GM21723 (cell line): ENCODE results near the gene HDAC10.

Source experiments
- ATAC-seq: cut with Tn5 transposase; IDR thresholded peaks from one replicate; pipeline ENCODE4 v1.9.1; 2021; ENCODE audit warnings: mild to moderate bottlenecking, moderate library complexity; ENCODE audit not compliant: unreplicated experiment

HDAC10 gene

DNA sequence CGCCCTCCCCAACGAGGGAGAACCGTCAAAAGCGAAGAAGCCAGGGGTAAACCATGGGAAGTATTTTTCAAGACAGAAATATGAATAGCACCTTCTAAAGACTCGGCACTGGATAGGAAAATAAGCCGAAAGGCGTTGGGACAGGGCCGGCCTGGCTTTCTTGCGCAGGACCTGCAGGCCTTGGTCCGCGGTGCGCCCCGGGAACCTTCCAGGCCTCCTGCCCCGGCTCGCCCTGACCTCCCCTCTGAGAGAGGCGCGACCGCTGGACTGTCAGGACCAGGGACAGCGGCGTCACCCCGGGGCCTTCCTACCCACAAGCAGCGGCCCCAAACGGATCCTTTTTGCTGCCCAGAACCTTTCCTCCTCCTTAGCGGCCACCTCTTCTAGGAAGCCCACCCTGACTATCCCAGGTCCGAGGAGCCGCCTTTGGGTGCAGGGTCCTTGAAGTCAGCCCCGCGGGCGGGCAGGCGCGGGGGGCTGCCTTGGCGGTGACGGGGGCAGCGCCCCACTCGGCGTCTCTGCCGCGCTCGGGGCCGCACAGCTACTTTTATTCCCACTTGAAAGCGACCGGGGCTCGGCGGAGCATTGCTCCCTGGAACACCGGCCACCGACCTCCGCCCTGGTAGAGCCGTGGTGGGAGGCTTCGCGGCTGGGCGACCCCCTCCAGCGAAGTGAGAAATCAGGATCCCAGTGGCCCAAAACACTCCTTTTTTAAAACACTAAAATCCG, 19.8 kb upstream of the HDAC10 start:
- no peak for ATAC-seq

DNA sequence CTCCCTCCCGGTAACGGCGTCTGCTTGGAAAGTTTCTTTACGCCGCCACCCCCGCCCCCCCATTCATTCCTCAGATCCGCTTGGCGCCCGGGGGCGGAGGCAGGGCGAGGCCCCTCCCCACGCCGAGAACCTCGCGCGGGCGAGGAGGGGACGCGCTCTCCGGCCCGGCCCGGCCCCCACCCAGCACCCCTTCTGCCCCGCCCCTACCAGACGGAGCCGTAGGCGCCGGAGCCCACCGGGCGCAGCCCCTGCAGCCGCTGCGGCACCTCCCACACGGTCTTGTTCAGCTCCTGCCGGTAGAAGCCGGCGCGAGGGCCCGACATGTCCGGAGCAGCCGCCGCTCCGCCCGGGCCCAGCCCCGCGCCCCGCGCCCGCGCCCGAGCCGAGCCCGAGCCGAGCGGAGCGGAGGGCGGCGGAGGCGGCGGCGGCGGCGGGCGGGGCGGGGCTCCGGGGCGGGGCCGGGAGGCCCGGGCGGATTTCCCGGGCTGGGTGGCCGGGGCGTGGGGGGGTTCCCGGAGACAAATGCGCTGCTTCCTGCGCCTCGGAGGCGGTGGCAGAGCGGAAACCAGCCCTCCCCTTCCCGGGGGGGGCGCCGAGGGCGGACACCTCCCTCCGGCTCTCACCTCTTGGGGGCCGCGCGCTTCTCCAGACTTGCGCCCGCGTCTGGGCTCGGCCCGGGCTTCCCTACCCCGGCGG, 19.1 kb upstream of the HDAC10 start, which contains the start of gene MAPK11:
Gene MAPK11 (minus strand): TSS at position 411 of the 696 bp plus-strand sequence. CDS start 88 bp downstream, at position 323.
- ATAC-seq, result peak; percentile 46

DNA sequence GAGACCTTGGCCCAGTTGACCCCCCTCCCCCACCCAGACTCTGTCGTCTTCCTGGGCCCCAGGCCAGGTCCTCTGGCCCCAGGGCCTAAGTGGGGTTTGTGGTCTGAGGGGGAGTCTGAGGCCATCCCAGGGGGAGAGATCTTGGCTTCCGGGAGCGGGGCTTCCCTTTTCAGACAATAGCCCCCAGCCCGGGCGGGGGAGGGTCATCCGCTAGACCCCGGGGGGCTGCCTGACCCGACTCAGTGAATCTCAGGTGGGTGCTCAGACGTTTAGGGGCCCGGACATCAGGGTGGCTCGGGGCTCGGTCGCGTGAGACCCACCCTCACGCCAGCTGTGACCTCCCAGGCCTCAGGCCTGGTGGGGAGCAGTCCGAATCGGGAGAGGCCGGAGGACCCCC, 18.5 kb upstream of the HDAC10 start:
- no peak for ATAC-seq

DNA sequence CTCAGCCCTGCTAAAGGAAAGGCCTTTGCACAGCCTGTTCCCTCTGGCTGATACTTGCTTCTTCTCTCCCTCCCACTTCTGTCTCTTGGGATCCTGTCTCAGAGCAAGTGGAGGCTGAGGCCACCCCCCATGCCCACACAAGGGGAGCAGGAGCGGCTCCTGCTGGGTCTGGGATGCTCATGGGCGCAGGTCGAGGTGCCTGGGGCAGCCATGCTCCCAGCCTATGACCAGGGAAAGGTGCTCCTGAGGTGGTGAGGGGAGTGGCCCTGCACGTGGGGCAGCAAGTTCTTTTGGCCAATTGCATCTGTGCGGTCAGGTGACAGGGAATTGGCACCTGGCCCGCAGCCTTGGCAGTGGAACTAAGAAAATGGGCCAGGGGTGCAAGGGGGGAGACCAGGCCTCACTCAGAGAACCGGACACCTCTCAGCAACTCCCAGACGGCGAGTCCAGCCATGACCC, 17.6 kb upstream of the HDAC10 start:
- no peak for ATAC-seq

DNA sequence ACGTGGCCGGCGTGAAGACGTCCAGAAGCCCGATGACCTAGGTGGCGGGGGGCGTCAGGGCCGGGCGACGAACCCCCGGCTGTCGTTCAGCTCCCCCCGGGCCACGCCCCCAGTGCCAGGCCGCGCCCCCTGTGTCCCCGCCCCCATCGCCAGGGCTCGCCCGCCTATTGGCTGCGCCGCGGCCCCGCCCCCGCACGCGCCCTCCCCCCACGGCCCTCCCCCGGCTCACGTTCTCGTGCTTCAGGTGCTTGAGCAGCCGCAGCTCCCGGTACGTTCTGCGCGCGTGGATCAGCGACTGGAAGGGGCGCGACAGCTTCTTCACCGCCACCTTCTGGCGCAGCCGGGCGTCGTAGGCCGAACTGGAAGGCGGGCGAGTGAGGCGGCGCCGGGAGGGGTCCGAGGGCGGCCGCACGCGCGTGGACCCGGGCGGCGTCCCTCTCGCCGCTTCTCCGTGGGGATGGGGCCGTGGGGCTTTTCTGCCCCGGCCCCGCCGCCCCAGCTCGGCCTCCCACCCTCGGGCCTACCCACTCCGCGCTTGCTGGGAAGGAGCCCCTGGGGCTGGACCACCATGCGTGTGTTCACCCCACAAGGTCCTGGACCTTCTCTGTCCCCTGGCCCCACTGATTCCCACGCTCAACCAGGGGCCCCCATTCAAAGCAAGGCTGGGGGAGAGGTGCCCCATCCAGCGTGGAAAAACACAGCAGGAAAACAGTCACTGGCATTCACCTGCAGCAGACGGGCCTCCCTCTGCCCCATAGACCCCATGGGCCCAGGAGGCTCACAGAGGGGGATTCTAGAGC, 16.7 kb upstream of the HDAC10 start:
- ATAC-seq, result no peak

DNA sequence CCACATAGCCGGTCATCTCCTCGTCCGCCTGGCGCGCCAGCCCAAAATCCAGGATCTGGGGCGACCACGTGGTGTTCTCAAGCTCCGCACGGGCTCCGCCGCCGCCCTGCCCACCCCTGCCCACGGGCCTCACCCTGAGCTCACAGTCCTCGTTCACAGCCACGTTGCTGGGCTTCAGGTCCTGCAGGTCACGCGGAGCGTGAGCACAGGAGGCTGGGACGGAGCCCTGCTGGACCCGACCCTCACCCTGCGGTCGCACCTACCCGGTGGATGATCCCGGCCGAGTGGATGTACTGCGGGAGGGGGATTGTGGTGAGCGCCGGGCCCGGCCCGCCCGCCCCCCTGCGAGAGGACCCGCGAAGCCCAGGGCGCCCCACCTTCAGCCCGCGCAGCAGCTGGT, 15.9 kb upstream of the HDAC10 start:
- ATAC-seq, result no peak

DNA sequence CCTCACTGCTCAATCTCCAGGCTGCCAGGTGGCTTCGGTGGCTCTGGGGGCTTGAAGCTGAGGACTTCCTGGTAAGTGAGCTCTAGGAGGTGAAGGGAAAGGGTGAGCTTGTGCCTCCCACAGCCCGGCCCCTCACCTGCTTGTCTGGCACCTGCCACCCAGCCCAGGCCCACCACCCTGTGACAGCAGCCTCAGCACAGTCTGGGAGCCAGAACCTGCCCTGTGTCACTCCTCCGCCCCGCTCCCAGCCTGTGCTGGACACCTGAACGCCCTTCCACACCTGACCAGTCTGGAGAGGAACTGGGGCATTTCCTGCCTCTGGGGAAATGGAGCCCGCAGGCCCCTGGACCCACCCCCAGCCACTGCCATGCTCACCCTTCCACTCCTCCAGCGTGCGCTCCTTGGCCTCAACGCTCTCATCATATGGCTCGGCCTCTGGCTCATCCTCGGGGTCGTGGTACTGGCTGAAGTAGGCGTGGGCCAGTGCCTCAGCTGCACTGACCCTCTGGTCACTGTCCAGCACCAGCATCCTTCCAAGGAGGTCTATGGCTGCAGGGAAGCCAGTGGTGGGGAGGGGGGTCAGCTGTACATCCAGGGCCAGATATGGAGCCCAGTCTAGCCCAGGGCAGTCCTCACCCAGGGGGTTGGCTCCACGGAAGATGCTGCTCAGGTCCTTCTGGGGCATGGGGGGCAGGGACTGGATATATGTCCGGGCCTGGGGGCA, 14.0 kb upstream of the HDAC10 start:
- no peak for ATAC-seq

DNA sequence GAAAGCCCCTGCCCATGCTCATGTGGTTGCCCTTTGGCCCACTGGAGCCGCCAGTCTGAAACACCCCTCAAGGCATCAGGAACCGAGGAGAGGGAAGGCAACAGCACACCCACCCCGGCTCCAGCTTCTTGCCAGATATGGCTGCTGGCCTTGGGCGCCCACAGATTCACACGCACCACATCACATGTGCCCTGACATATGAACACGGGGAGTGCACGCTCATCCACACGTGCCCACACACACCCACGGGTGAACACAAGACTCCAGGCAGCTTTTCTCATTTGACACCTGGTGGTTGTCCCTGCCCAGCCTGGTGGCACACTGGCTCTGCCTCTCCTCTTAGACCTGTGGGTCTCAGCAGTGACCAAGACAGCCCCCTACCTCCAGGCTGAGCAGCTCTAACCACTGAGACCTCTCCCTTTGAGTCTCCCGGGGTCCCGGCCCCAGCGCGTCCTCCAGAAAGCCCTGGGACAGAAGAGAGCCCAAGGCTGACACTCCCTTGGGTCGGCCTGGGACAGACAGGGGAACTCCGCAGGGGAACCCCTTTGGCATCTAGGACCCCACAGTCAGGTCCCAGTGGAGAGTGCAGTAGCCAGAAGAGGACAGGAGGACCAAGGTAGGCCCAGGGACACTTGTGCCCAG, 13.2 kb upstream of the HDAC10 start:
- no peak for ATAC-seq

DNA sequence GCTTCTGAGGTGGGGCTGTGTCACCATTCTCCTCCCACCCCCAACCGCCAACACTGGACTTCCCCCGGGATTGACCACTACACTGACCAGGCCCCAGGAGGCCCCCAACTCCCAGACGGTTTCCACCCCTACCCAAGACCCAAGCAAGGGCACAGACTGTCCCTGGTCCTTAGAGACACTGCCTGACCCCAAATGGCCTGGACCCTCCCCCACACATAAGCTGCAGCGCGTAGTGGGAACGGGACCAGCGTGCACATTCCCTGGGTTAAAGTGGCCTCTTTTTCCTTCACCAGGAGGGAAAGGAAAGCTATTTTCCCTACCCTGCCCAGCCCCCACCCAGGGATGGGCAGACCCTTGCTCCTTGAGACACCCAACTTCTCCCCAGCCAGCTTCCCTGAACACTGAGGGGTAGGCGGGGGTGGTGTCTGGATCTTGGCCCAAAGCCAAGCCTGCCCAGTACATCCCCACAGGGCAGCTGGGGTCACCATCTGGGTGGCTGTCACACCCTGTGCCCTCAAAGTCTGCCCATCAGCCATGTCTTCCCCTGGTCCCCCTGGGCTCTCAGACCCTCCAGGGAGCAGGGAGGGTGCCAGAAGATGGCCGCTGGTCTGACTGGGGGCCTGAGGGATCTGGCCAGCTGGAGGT, 12.0 kb upstream of the HDAC10 start:
- no peak for ATAC-seq

DNA sequence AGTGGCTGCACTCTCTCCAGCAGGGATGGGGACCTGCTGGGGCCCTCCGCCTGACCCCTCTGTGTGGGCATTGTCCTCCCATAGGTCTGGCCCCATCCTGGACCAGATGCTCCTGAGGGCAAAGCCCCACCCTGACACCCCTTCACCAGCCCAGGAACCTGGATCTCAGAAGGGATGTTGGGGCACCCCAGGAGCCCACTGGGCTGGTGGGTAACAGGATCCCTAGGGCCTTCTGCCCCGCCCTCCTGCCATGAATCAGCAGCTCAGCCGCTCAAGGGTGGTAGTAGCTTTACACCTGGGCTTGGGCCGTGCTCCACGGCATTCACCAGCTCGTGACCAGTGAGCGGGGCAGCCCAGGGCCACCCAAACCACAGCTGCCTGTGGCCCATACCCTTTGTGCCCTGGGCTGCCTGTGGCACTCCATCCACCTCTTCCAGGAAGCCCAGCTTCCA, 11.4 kb upstream of the HDAC10 start:
- ATAC-seq, result no peak

DNA sequence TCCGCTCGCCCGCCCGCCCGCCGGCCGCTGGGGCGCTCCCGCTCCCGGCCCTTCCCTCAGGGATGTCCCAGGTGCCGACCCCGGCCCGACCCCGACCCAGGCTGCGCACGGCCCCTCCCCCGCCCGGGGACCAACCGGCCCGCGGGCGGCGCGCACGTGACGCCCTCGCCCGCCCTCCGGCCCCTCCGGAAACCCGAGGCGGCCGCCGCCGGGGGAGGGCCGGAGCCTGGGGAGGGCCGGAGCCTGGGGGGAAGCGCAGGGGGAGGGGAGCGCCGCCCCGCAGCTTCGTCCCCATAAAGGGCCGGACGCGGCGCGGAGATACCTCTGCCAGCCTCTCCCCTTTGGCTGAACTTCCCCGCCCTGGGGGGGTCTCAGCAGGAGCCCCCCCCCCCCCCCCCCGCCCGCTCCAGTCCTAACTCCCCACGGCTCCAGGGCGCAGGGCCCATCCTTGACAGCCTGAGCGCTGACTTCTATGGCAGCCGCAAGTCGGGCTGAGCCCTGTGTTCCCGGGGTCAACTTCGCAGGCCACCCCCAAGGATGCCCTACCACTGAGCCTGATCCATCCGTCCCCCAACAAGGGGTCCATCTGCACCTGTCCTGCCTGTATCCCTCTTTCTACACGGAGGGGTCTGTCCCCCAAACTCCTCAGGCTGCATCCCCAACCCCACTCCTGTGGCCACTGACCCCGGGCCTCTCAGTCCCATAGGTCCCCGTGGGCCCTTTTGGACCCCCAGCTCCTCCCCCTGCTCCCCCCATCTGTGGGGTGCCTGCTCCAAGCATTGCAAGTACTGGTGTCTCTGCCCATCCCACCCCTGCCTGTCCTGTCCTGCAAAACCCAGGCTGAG, 10.8 kb upstream of the HDAC10 start, which contains the start of gene MAPK12:
Gene MAPK12 (minus strand): TSS at position 69 of the 845 bp plus-strand sequence. CDS start 174 bp downstream, outside the sequence.
- ATAC-seq, result no peak

DNA sequence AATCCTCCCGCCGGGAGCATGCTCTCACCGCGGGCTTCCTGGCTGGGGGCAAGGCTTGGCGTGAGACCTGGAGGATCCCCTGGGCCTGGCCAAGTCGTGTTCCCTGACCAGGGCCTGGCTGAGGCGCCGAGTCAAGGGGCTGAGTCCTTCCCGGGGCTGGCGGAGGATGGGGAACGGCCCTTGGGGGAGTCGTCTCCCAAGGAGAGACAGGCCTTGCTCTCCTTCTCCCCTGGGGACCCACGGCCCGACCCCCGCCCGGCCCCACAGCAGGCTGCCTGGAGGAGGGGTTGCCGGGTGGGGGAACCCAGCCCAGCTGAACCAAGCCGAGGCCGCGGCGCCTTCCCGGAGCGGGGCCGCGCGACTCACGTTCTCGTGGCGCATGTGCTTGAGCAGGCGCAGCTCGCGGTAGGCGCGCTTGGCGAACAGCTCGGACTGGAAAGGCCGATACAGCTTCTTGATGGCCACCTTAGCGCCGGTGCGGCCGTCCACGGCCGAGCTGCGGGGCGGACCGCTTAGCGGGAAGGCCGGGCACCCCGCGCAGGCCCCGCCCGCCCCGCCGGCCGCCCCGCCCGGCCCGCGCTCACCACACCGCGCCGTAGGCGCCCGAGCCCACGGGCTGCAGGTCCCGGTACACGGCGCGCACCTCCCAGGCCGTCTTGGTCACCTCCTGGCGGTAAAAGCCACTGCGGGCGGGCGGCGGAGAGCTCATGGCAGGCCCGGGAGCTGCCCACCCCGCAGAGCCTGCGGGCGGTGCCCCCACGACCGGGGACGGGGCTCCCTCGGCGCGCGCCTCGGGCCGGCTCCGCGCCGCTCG, 9.9 kb upstream of the HDAC10 start:
- ATAC-seq, result no peak

DNA sequence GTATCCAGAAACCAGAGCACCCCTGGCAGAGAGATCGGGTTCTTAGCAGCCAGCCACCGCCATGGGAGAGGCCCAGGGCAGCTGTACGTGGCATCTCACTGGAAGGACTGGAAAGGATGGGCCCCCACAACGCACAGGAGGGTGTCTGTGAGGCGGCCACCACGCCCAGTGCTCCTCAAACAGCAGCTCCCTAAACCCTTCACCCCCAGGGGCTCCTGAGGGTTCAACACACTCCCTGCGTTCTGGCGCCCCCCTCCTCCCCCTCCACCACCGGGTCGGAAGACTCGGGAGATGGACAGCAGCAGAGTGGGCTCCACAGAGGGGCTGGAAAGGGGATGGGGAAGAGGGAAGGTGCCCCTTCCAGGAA, 9.4 kb upstream of the HDAC10 start:
- ATAC-seq, result no peak

DNA sequence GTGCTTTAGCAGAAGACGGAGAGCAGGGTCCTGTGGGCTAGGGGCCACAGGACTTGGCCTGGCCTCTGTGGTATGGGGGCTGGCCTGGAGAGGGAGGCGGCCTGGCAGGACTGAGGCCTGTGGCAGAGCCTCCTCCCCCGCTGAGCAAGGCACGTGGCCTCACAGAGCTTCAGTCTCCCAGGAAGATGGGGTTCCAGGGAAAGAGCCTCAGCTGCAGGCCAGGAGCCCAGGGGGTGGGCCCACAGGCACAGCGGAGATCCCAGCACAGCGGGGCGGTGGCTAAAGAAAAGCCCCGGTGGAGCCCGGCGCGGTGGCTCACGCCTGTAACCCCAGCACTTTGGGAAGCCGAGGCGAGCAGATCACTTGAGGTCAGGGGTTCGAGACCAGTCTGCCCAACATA, 8.2 kb upstream of the HDAC10 start:
- no peak for ATAC-seq

DNA sequence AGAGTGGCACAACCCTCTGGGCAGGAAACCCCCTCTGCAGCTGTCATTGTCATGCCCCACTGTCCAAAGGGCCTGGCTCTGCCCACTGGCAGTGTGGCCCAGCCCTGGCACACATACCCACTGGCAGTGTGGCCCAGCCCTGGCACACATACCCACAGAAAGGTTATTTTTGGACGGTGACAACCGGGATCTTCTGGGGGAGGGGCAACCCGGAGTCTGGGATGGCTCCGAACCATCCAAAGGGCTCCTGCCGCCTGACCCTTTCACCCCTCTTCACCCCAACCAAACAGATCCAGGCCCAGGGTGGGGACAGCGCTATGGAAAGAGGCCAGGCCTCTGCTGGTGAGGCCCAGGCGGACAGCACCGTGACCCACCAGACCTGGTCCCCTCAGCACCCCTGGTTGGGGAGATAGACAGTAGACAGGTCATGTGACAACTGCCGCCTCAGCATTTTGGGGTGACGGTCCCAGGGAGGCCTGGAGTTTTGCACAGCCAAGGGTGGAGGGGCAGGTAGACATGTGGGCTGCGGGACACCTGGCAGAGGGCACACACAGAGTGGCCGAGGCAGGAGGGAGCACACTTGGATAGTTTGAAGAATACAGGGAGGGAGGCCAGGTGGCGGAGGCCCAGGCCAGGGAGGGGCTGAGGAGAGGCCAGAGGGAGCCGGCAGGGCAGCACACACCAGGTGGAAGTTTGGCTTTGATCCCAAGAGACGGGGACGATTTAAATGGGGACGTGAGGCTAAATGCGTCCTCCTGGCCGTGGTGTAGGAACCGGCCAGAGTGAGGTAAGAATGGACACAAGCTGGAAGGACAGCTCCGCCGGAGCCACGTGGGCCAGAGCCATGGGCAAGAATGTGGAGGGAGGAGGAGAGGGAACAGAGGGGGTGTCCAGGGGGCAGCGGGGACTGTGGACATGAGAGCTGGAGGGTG, 7.6 kb upstream of the HDAC10 start:
- no peak for ATAC-seq

DNA sequence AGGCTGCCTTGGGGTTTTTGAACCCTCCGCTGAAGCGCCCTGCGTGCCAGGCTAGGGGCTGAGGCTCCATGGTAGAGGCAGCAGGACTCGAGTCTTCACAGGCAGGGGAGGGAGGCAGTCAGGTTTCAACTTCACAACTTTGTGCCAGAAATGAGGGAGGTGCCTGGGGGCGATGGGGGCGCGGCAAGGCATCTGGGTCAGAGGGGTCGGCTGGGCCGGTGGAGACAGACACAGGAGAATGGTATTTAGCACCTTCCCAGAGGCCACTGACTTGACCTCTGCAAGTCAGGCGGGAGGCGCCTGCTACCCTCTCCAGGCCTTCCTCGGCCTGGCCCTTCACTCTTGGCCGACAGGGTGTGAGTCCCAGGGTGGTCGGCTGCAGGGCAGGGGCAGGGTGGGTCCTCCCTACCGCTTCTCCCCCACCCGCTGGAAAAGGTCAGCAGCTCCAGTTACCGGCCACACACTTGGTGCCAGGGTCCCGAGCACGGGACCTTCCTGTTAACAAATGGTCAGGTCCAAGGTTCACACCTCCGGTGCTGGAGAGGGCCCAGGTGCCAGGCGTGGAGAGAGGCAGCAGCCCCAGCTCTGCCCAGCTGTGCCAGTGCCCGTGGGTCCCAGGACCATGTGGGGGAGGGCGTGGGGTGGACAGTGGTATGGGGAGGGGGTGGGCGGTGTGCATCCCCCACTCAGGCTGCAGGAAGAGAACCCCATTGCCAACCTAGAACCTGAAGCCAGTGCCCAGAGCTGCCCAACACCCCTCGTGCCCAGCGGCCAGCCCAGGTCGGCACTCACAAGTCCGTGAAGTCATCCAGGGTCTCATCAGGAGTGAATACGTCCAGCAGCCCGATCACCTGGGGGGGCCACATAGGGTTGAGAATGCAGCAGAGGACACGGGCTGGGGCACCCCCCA, 6.6 kb upstream of the HDAC10 start:
- no peak for ATAC-seq
